RWPE1 (cell line): ENCODE results near the gene ABCA6.
"Not testable (repeated sequence)": the region's sequence is repeated elsewhere in the genome, so short reads cannot be mapped to it uniquely, and the experiment has no call there.

Source experiments
- CTCF ChIA-PET: fragments of 350-600 bp; sonication (Branson Sonifier 250); formaldehyde crosslinking; extraction: SDS; loops from one replicate; lab custom pipeline; 2021; lab: Yijun Ruan, JAX
- POLR2A ChIA-PET: fragments of 400-600 bp; formaldehyde crosslinking; extraction: SDS; loops from one replicate; lab custom pipeline; 2020; ENCODE audit warnings: antibody characterized with exemption; ENCODE audit not compliant: low non-redundant PET; lab: Yijun Ruan, JAX
- DNase-seq: peaks from one replicate; pipeline ENCODE4 v3.0.0; 2012; ENCODE audit warnings: low spot score
- H3K27ac ChIP-seq: fragments of 450-650 bp; 2 replicates; pipeline ENCODE4 v1.5.1; 2017
- CTCF ChIP-seq: fragments of 450-650 bp; conservative IDR thresholded peaks from 2 replicates; pipeline ENCODE4 v1.5.1; 2017; ENCODE audit warnings: low read depth, mild to moderate bottlenecking

Gene ABCA6

GRCh38 chr17:69176457-69176795 lies 34.7 kb upstream of the ABCA6 start:
- ChIA-PET POLR2A (no interaction called here), CTCF (no interaction called here)
- TF ChIP-seq CTCF: no peak
- no peak for DNase-seq
- no peak overlapping the region for H3K27ac ChIP-seq

GRCh38 chr17:69175625-69176456 lies 34.1 kb upstream of the ABCA6 start:
- ChIA-PET CTCF (no interaction called here), POLR2A (no interaction called here)
- no peak for TF ChIP-seq CTCF
- H3K27ac ChIP-seq: no peak overlapping the region
- DNase-seq: peak; percentile 58

DNA sequence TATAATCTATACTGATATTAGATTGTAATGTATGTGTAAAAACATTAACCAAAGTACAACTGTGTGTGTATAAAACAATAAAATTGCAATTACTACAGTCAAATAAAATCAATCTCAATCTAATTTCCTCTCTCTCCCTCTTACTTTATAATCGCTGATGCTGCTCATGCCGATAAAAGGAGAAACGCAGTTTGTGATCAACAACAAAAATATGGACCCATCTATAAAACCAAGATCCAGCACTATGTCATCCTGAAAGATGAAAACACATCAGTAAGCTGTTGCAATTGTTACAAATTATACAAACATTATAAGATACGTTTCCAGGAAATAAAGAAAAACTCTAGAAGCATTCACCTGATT lies 33.5 kb upstream of the ABCA6 start:
- no peak for TF ChIP-seq CTCF
- POLR2A ChIA-PET: no interaction called here
- CTCF ChIA-PET: no interaction called here
- no peak overlapping the region for H3K27ac ChIP-seq
- DNase-seq: no peak

GRCh38 chr17:69173118-69173517 lies 31.4 kb upstream of the ABCA6 start:
- no peak for DNase-seq
- POLR2A ChIA-PET: no interaction called here
- CTCF ChIA-PET: no interaction called here
- TF ChIP-seq CTCF: no peak
- H3K27ac ChIP-seq: no peak overlapping the region

DNA sequence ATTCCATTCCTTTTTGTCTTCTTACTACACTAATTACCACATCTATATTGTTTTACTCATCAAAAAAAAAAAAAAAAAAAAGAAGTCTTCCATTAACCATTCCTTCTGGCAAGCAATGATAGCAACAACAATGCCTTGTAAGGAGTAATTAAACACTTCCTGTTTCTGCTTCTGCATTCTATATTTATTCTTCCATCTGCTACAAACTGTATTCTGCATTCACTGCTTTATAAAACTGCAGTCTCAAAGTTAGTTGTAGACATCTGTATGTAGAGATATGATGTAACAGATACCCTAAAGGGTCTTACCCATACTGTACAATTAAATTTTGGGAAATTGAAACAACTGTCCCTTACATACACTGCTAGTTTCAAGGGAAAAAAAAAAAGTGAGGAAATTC lies 28.7 kb upstream of the ABCA6 start:
- DNase-seq: no peak
- ChIA-PET POLR2A (no interaction called here), CTCF (no interaction called here)
- H3K27ac ChIP-seq: no peak overlapping the region
- TF ChIP-seq CTCF: no peak

GRCh38 chr17:69168642-69169041 lies 26.9 kb upstream of the ABCA6 start:
- H3K27ac ChIP-seq, POLR2A ChIA-PET, CTCF ChIA-PET, DNase-seq: not testable (repeated sequence)

GRCh38 chr17:69166957-69167356 lies 25.3 kb upstream of the ABCA6 start:
- no peak overlapping the region for H3K27ac ChIP-seq
- ChIA-PET CTCF (no interaction called here), POLR2A (no interaction called here)
- no peak for DNase-seq
- TF ChIP-seq CTCF: no peak
